ENCODE results near the gene LIX1. TPM values are rescaled to one million over a fixed set of nuclear protein-coding genes. Genes with fewer than 3 reads are reported as not detected.

The LIX1 gene
- total RNA-seq, 1 experiment from 2014 or later = not detected

- no peaks in the 10 kb centered on the region for H3F3A ChIP-seq (ENCODE audit: low read length, unreplicated experiment)
- CTCF ChIA-PET = no interaction called here
- H3K36me3 ChIP-seq (ENCODE audit: low read depth, low read length) = no peaks in the 10 kb centered on the region
- no peak overlapping the region for H2AFZ ChIP-seq (ENCODE audit: low read length)
- TF ChIP-seq EZH2phosphoT487 (IDR thresholded peaks at IDR 0.05; ENCODE audit: borderline replicate concordance, low read length) (no peak), EZH2 (IDR thresholded peaks at IDR 0.05; ENCODE audit: low read length, unreplicated experiment) (no peak), CTCF (conservative IDR thresholded peaks at IDR 0.05; ENCODE audit: low read depth, low read length) (no peak)
- H3K9me2 ChIP-seq (replicated peaks; ENCODE audit: low read length) = no peaks in the 10 kb centered on the region
- POLR2A ChIA-PET (ENCODE audit: unreplicated experiment) = interaction anchor here (0.6 kb wide), 1 partner anchor 134 kb away, joined by 4 read pairs; no protein-coding TSS in a partner anchor
- no peak for ATAC-seq
- intact Hi-C loops (cut with micrococcal nuclease) = no loop called here
- no peak overlapping the region for H3K4me2 ChIP-seq (ENCODE audit: low read length)
- H3K9ac ChIP-seq (ENCODE audit: low read length) = no peak overlapping the region
- no peaks in the 10 kb centered on the region for H3K4me1 ChIP-seq (ENCODE audit: insufficient read depth, low read length)
- no peak overlapping the region for H3K4me3 ChIP-seq (ENCODE audit: low read length)
- H4K20me1 ChIP-seq (ENCODE audit: low read length) = no peaks in the 10 kb centered on the region
- DNase-seq = no peak
- H3K27ac ChIP-seq (ENCODE audit: low read length) = no peak overlapping the region
- H3K79me2 ChIP-seq (ENCODE audit: low read length) = no peaks in the 10 kb centered on the region
- no peaks in the 10 kb centered on the region for H3K9me3 ChIP-seq (ENCODE audit: low read length)
- BruUV-seq (replicated peaks) = no TSS peak
- H3K27me3 ChIP-seq (ENCODE audit: low read length) = peaks cover 27% of the 10 kb centered on the region
These were observed 47.1 kb downstream of the LIX1 start for GRCh38 chr5:97095318-97095732.

GRCh38 chr5:97094579-97095317 is 47.7 kb downstream of the LIX1 start:
- ChIA-PET CTCF (no interaction called here), POLR2A (ENCODE audit: unreplicated experiment) (no interaction called here)
- no TSS peak for BruUV-seq (replicated peaks)
- Histone ChIP-seq H3K36me3 (ENCODE audit: low read depth, low read length) (no peaks in the 10 kb centered on the region), H3K4me2 (ENCODE audit: low read length) (no peak overlapping the region), H3K9ac (ENCODE audit: low read length) (no peak overlapping the region), H2AFZ (ENCODE audit: low read length) (no peak overlapping the region), H3K4me1 (ENCODE audit: insufficient read depth, low read length) (no peaks in the 10 kb centered on the region), H3K9me3 (ENCODE audit: low read length) (no peaks in the 10 kb centered on the region), H3K27ac (ENCODE audit: low read length) (no peak overlapping the region), H3K27me3 (ENCODE audit: low read length) (peaks cover 27% of the 10 kb centered on the region), H4K20me1 (ENCODE audit: low read length) (no peaks in the 10 kb centered on the region), H3K79me2 (ENCODE audit: low read length) (no peaks in the 10 kb centered on the region), H3K4me3 (ENCODE audit: low read length) (no peak overlapping the region), H3F3A (ENCODE audit: low read length, unreplicated experiment) (no peaks in the 10 kb centered on the region), H3K9me2 (replicated peaks; ENCODE audit: low read length) (no peaks in the 10 kb centered on the region)
- ATAC-seq = no peak
- no peak for TF ChIP-seq EZH2 (IDR thresholded peaks at IDR 0.05; ENCODE audit: low read length, unreplicated experiment)
- intact Hi-C loops (cut with micrococcal nuclease) = no loop called here
- no peak for DNase-seq

DNA sequence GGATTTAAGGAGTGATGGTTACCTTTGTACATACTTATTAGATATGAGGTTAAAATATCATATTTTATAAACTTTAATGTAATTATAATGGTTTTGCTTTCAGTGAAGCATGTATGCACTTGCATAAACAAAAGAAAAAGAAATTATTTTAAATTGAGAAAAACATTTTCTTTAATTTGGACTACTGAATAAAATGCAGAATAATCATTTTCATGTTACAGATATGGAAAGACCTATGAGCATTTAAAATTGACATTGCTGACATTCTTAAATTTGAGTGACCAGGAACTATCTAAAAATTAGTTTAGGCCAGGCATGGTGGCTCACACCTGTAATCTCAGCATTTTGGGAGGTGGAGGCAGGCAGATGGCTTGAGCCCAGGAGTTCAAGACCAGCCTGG is 49.2 kb downstream of the LIX1 start:
- peaks cover 27% of the 10 kb centered on the region for H3K27me3 ChIP-seq (ENCODE audit: low read length)
- POLR2A ChIA-PET (ENCODE audit: unreplicated experiment) = no interaction called here

More for the DNA sequence above, 49.2 kb downstream of the LIX1 start:
- no peak for DNase-seq
- BruUV-seq (replicated peaks) = no TSS peak
- H3K4me1 ChIP-seq (ENCODE audit: insufficient read depth, low read length) = no peaks in the 10 kb centered on the region
- CTCF ChIA-PET = no interaction called here
- no peaks in the 10 kb centered on the region for H3K36me3 ChIP-seq (ENCODE audit: low read depth, low read length)
- H3K9ac ChIP-seq (ENCODE audit: low read length) = no peak overlapping the region
- no peaks in the 10 kb centered on the region for H3K9me3 ChIP-seq (ENCODE audit: low read length)
- H3K9me2 ChIP-seq (replicated peaks; ENCODE audit: low read length) = no peaks in the 10 kb centered on the region
- no peak overlapping the region for H3K4me3 ChIP-seq (ENCODE audit: low read length)
- ATAC-seq = no peak
- H3K27ac ChIP-seq (ENCODE audit: low read length) = no peak overlapping the region
- no peaks in the 10 kb centered on the region for H3K79me2 ChIP-seq (ENCODE audit: low read length)
- no peak overlapping the region for H3K4me2 ChIP-seq (ENCODE audit: low read length)
- no peaks in the 10 kb centered on the region for H3F3A ChIP-seq (ENCODE audit: low read length, unreplicated experiment)
- H4K20me1 ChIP-seq (ENCODE audit: low read length) = no peaks in the 10 kb centered on the region
- no peak overlapping the region for H2AFZ ChIP-seq (ENCODE audit: low read length)
- TF ChIP-seq EZH2 (IDR thresholded peaks at IDR 0.05; ENCODE audit: low read length, unreplicated experiment) (no peak), EZH2phosphoT487 (IDR thresholded peaks at IDR 0.05; ENCODE audit: borderline replicate concordance, low read length) (no peak), CTCF (conservative IDR thresholded peaks at IDR 0.05; ENCODE audit: low read depth, low read length) (no peak)
- intact Hi-C loops (cut with micrococcal nuclease) = no loop called here
